GM12878 (cell line): Measurements from ENCODE around the gene DHPS. TPM values are rescaled to one million over a fixed set of nuclear protein-coding genes. Genes with fewer than 3 reads are reported as not detected.

ENCODE experiments used
- ATAC-seq: fragments of 200-7000 bp; cut with Tn5 transposase; 3 replicates; pipeline ENCODE4 v1.9.1; 2020; ENCODE audit warnings: mild to moderate bottlenecking, moderate library complexity
- BruUV-seq: library from RNA; stranded (reverse); fragments of 400-500 nt; replicated peaks from 2 replicates; lab custom pipeline; 2021; lab: Mats Ljungman, UMichigan
- CTCF ChIA-PET: fragments of 300-600 bp; sonication (Branson Sonifier 250); formaldehyde crosslinking; extraction: SDS; loops from one replicate; lab custom pipeline; 2021; ENCODE audit warnings: inconsistent platforms; lab: Yijun Ruan, JAX
- POLR2A ChIA-PET: fragments of 350-600 bp; formaldehyde crosslinking; extraction: SDS; loops from one replicate; lab custom pipeline; 2021; ENCODE audit warnings: inconsistent platforms; lab: Charles Lee
- RAD21 ChIA-PET: fragments of 300-600 bp; sonication (Branson Sonifier 250); formaldehyde crosslinking; loops from one replicate; lab custom pipeline; 2023; ENCODE audit warnings: antibody characterized with exemption; ENCODE audit not compliant: unreplicated experiment; lab: Charles Lee
- SMC1A ChIA-PET: fragments of 300-600 bp; sonication (Branson Sonifier 250); formaldehyde crosslinking; loops from one replicate; lab custom pipeline; 2023; ENCODE audit not compliant: unreplicated experiment, uncharacterized antibody; lab: Charles Lee
- DNase-seq: peaks from one replicate; pipeline ENCODE4 v3.0.0-alpha.2; 2011; ENCODE audit warnings: low read depth, low spot score
- FAIRE-seq: peaks from 3 replicates; lab custom pipeline; 2011; peaks lifted over from hg19 to GRCh38; lab: Jason Lieb, UNC
- H2AFZ ChIP-seq: 2 replicates; pipeline ENCODE4 v1.6.0; 2011; ENCODE audit warnings: low read depth, low read length, control low read depth; ENCODE audit not compliant: control insufficient read depth
- H3K27ac ChIP-seq: 2 replicates; pipeline ENCODE4 v1.5.1; 2011; ENCODE audit warnings: control low read depth; ENCODE audit not compliant: control insufficient read depth, insufficient read depth
- H3K27me3 ChIP-seq, 2 experiments: replicated peaks in 1 of 2; 2 replicates each; pipeline versions ENCODE4 v1.6.0 to v1.6.1; 2011; ENCODE audit warnings: low read length in 1 of 2; ENCODE audit not compliant: control insufficient read depth in 2 of 2, insufficient read depth in 2 of 2
- H3K36me3 ChIP-seq, 2 experiments: 2 replicates each; pipeline ENCODE4 v1.5.1; 2011; ENCODE audit warnings: low read length in 1 of 2; ENCODE audit not compliant: control insufficient read depth in 2 of 2, insufficient read depth in 2 of 2
- H3K4me1 ChIP-seq: 2 replicates; pipeline ENCODE4 v1.6.1; 2011; ENCODE audit warnings: mild to moderate bottlenecking, low read length, moderate library complexity, mixed read lengths; ENCODE audit not compliant: control insufficient read depth, insufficient read depth
- H3K4me2 ChIP-seq: 2 replicates; pipeline ENCODE4 v1.6.0; 2011; ENCODE audit warnings: control low read depth; ENCODE audit not compliant: control insufficient read depth, insufficient read depth
- H3K4me3 ChIP-seq: fragments of 200-600 bp; sonication (generic); 2 replicates; pipeline ENCODE4 v1.5.1; 2016
- H3K79me2 ChIP-seq: 2 replicates; pipeline ENCODE4 v1.6.0; 2011; ENCODE audit warnings: low read length; ENCODE audit not compliant: control insufficient read depth, insufficient read depth
- H3K9ac ChIP-seq: 2 replicates; pipeline ENCODE4 v1.8.0; 2011; ENCODE audit warnings: low read length, control low read depth, mixed read lengths; ENCODE audit not compliant: control insufficient read depth, insufficient read depth
- H3K9me3 ChIP-seq: replicated peaks from 3 replicates; pipeline ENCODE4 v1.5.1; 2011; ENCODE audit warnings: mild to moderate bottlenecking, low read length; ENCODE audit not compliant: control insufficient read depth, insufficient read depth
- H4K20me1 ChIP-seq: 2 replicates; pipeline ENCODE4 v1.6.0; 2011; ENCODE audit not compliant: control insufficient read depth, insufficient read depth
- BHLHE40 ChIP-seq, 2 experiments: fragments of 450-650 bp in 1 of 2; IDR thresholded peaks; 2 replicates each; pipeline ENCODE4 v1.6.1; 2011 to 2017; ENCODE audit warnings: low read depth in 2 of 2, borderline replicate concordance in 1 of 2, improper control_type of control experiment in 1 of 2, low read length in 1 of 2, mild to moderate bottlenecking in 1 of 2
- CHD2 ChIP-seq: IDR thresholded peaks from 2 replicates; pipeline ENCODE4 v1.6.1; 2011; ENCODE audit warnings: low read depth, low read length, improper control_type of control experiment, borderline replicate concordance
- CREB1 ChIP-seq: IDR thresholded peaks from 2 replicates; pipeline ENCODE4 v1.6.1; 2012; ENCODE audit warnings: low read depth, mild to moderate bottlenecking, inconsistent platforms
- DPF2 ChIP-seq: fragments of 450-650 bp; IDR thresholded peaks from 2 replicates; pipeline ENCODE4 v1.6.1; 2017; ENCODE audit warnings: mild to moderate bottlenecking
- EED ChIP-seq: sonication (generic); IDR thresholded peaks from 2 replicates; pipeline ENCODE4 v1.6.1; 2016; ENCODE audit warnings: antibody characterized with exemption, low read depth
- LARP7 ChIP-seq: fragments of 450-650 bp; IDR thresholded peaks from 2 replicates; pipeline ENCODE4 v1.6.1; 2017; ENCODE audit warnings: mild to moderate bottlenecking
- MEF2B ChIP-seq: fragments of 450-650 bp; IDR thresholded peaks from 2 replicates; pipeline ENCODE4 v1.6.1; 2018; ENCODE audit warnings: mild to moderate bottlenecking, moderate library complexity; ENCODE audit not compliant: partially characterized antibody, poor library complexity, severe bottlenecking
- MTA3 ChIP-seq: IDR thresholded peaks from 2 replicates; pipeline ENCODE4 v1.6.1; 2012; ENCODE audit warnings: low read length, inconsistent platforms, borderline replicate concordance
- MYC ChIP-seq: IDR thresholded peaks from 2 replicates; pipeline ENCODE4 v1.6.1; 2011; ENCODE audit warnings: mild to moderate bottlenecking, low read length, moderate library complexity, inconsistent platforms; ENCODE audit not compliant: insufficient read depth, insufficient replicate concordance, insufficient read length, severe bottlenecking
- NBN ChIP-seq: fragments of 450-650 bp; IDR thresholded peaks from 2 replicates; pipeline ENCODE4 v1.6.1; 2016
- NFIC ChIP-seq: IDR thresholded peaks from 2 replicates; pipeline ENCODE4 v1.6.1; 2012; ENCODE audit warnings: low read depth, mild to moderate bottlenecking, inconsistent platforms, low read length, moderate library complexity
- PAX8 ChIP-seq: fragments of 450-650 bp; IDR thresholded peaks from 2 replicates; pipeline ENCODE4 v1.6.1; 2017; ENCODE audit warnings: mild to moderate bottlenecking, moderate library complexity
- RBBP5 ChIP-seq: fragments of 200-600 bp; sonication (generic); conservative IDR thresholded peaks from 2 replicates; pipeline ENCODE4 v1.6.1; 2016
- SIN3A ChIP-seq: IDR thresholded peaks from 2 replicates; pipeline ENCODE4 v1.6.1; 2012; ENCODE audit warnings: low read depth, low read length, improper control_type of control experiment
- SMAD5 ChIP-seq: IDR thresholded peaks from 2 replicates; pipeline ENCODE4 v1.6.1; 2016; ENCODE audit warnings: antibody characterized with exemption, low read depth
- SMC3 ChIP-seq: IDR thresholded peaks from 2 replicates; pipeline ENCODE4 v1.6.1; 2011; ENCODE audit warnings: low read length, improper control_type of control experiment, borderline replicate concordance
- SP1 ChIP-seq: IDR thresholded peaks from one replicate; pipeline ENCODE4 v1.6.1; 2011; ENCODE audit warnings: low read depth, low read length
- SREBF2 ChIP-seq: IDR thresholded peaks from 2 replicates; pipeline ENCODE4 v1.6.1; 2012; ENCODE audit warnings: mild to moderate bottlenecking, low read length
- TCF3 ChIP-seq: IDR thresholded peaks from 2 replicates; pipeline ENCODE4 v1.6.1; 2012; ENCODE audit warnings: low read depth, mild to moderate bottlenecking, low read length, borderline replicate concordance; ENCODE audit not compliant: insufficient read depth
- WGBS: methylation state at CpG from one replicate; pipeline ENCODE4 v1.1.6; 2016; ENCODE audit warnings: low lambda C conversion rate; ENCODE audit not compliant: insufficient replicate concordance, insufficient coverage; ENCODE audit errors: missing lambda C conversion rate; 5-methylcytosine and 5-hydroxymethylcytosine counted together
- in situ Hi-C: fragments of 300-500 bp; cut with MboI; formaldehyde crosslinking; loops from 9 replicates; pipeline ENCODE4 v1.14.3; 2018; ENCODE audit warnings: mixed read lengths
- intact Hi-C: fragments of 100-400 bp; cut with micrococcal nuclease; formaldehyde crosslinking; loops from one replicate; pipeline ENCODE4 v1.14.2; 2022; ENCODE audit not compliant: unreplicated experiment
- polyA plus RNA-seq, 11 experiments: library from polyadenylated mRNA; depleted of rRNA in 4 of 11; unstranded in 6 of 11; stranded (reverse) in 5 of 11; fragments of >200 nt; fragmentation: Nextera tagmentation in 4 of 11; fragmentation: Illumina TruSeq in 1 of 11; extraction: Ambion mirVana in 4 of 11; extraction: Trizol in 1 of 11; gene quantifications; 1 replicate in 1 of 11; 2 replicates in 10 of 11; pipeline versions ENCODE4 v1.2.1 to v1.2.3, GENCODE V29; 2011 to 2016; ENCODE audit warnings: inconsistent platforms in 2 of 11, missing spikeins in 2 of 11, low read depth in 1 of 11
- total RNA-seq, 4 experiments: library from RNA; depleted of rRNA in 3 of 4; stranded (reverse); fragments of >200 nt in 3 of 4; fragmentation: Illumina TruSeq in 1 of 4; extraction: Trizol in 1 of 4; gene quantifications; 2 replicates each; pipeline versions ENCODE4 v1.2.1 to v1.2.3, GENCODE V29; 2013 to 2021
- TF ChIP-seq, protein P1 (sequence below): fragments of 450-650 bp; IDR thresholded peaks from 2 replicates; pipeline ENCODE4 v1.6.1; 2017; ENCODE audit warnings: mild to moderate bottlenecking, low read depth, inconsistent platforms; ENCODE audit not compliant: poor library complexity, severe bottlenecking
- TF ChIP-seq, protein P2 (sequence below): fragments of 450-650 bp; IDR thresholded peaks from 2 replicates; pipeline ENCODE4 v1.6.1; 2017; ENCODE audit warnings: antibody characterized with exemption, mild to moderate bottlenecking, moderate library complexity

The DHPS gene
- total and polyA plus RNA-seq, 10 of the 15 experiments (the other 5 are each of a cell fraction or from before 2014, with no cell fraction given) = 36.4 to 104 (median 83.4) TPM

DNA sequence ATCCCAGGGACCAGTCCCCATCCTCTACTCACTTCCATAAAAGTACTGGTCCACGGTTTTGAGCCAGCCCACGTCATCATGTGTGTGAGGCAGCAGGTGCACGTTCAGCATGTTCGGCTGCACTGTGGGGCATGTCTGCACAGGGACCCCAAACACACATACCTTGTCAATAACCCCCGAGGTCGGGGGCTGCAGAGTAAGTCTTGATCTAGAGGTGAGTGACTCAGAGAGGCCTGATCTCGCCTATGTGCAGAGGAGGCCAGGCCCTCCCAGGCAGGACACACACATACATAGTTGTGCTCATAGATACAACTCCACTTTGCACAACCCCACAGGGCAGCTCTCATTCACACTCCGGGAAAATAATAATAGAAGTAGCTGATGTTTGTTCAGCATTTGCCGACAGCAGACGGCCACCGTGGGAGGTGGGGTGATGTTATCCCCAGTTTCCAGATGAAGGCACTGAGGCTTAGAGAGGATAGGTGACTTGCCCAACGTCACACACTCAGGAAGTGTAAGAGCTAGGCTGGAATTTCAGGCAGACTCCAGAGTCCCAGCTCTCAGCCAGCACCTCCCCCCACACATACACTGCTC lies 15.9 kb downstream of the DHPS start:
- Histone ChIP-seq H3K4me3 (peak overlapping the region; percentile 91), H2AFZ (peak overlapping the region; percentile 56), H3K4me1 (peaks cover 29% of the 10 kb centered on the region), H3K9me3 (no peaks in the 10 kb centered on the region), H3K27me3 (no peaks in the 10 kb centered on the region), H3K79me2 (peaks cover 51% of the 10 kb centered on the region), H3K4me2 (peak overlapping the region; percentile 99), H3K36me3 (peaks cover 18 to 23% of the 10 kb centered on the region in 2 experiments), H4K20me1 (no peaks in the 10 kb centered on the region), H3K27ac (peak overlapping the region; percentile 92), H3K9ac (peak overlapping the region; percentile 81)
- ATAC-seq (peak; percentile 14), DNase-seq (no peak), FAIRE-seq (no peak)
- ChIA-PET RAD21 (interaction anchor here (0.8 to 1.8 kb wide), 7 partner anchors 52 to 742 kb away, joined by 3 to 9 read pairs (median 4); partner anchors contain the start of genes GET3, ZNF490 and ZNF791), CTCF (interaction anchor here (0.6 to 1.9 kb wide), 8 partner anchors 12 to 1007 kb away, joined by 3 to 13 read pairs (median 4); no protein-coding TSS in a partner anchor), SMC1A (interaction anchor here (1.1 to 2.4 kb wide), 4 partner anchors 11 to 102 kb away, joined by 3 to 10 read pairs (median 7); partner anchors contain the start of genes ZNF490 and ZNF791), POLR2A (interaction anchor here (0.5 to 2.3 kb wide), 10 partner anchors 9 to 134 kb away, joined by 3 to 15 read pairs (median 4); partner anchors contain the start of genes DHPS, TNPO2, ZNF490 and ZNF791)
- in situ Hi-C loops = no loop called here
- TSS peak; percentile 68 for BruUV-seq
- 1% methylated on average over 12 of the region's 12 CpGs for whole genome bisulfite sequencing
- intact Hi-C loops = loop anchor here (2.0 kb wide), 1 partner anchor 53 kb away; no protein-coding TSS in a partner anchor
- TF ChIP-seq SREBF2 (no peak), MTA3 (no peak), EED (no peak), BHLHE40 (IDR thresholded peaks at IDR 0.05; ENCODE audit: borderline replicate concordance in 1 of 2, low read depth in 2 of 2, low read length in 1 of 2) (peak in 1 of 2 experiments; percentile 3; a peak in 1 of 4 replicates), SIN3A (no peak; the same call in 1 of the 2 replicates), SMAD5 (no peak), TCF3 (0 out of 2 replicates have a peak, but pooled peaks have one; percentile 62), PAX8 (no peak), MYC (no peak), SMC3 (no peak), RBBP5 (no peak), DPF2 (no peak), LARP7 (no peak), MEF2B (no peak), NBN (no peak), CREB1 (peak; percentile 52; the same call in 1 of the 2 replicates), NFIC (no peak), SP1 (peak; percentile 2), CHD2 (no peak)
- TF ChIP-seq, protein P1, sequence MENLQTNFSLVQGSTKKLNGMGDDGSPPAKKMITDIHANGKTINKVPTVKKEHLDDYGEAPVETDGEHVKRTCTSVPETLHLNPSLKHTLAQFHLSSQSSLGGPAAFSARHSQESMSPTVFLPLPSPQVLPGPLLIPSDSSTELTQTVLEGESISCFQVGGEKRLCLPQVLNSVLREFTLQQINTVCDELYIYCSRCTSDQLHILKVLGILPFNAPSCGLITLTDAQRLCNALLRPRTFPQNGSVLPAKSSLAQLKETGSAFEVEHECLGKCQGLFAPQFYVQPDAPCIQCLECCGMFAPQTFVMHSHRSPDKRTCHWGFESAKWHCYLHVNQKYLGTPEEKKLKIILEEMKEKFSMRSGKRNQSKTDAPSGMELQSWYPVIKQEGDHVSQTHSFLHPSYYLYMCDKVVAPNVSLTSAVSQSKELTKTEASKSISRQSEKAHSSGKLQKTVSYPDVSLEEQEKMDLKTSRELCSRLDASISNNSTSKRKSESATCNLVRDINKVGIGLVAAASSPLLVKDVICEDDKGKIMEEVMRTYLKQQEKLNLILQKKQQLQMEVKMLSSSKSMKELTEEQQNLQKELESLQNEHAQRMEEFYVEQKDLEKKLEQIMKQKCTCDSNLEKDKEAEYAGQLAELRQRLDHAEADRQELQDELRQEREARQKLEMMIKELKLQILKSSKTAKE = no peak
- TF ChIP-seq, protein P2, sequence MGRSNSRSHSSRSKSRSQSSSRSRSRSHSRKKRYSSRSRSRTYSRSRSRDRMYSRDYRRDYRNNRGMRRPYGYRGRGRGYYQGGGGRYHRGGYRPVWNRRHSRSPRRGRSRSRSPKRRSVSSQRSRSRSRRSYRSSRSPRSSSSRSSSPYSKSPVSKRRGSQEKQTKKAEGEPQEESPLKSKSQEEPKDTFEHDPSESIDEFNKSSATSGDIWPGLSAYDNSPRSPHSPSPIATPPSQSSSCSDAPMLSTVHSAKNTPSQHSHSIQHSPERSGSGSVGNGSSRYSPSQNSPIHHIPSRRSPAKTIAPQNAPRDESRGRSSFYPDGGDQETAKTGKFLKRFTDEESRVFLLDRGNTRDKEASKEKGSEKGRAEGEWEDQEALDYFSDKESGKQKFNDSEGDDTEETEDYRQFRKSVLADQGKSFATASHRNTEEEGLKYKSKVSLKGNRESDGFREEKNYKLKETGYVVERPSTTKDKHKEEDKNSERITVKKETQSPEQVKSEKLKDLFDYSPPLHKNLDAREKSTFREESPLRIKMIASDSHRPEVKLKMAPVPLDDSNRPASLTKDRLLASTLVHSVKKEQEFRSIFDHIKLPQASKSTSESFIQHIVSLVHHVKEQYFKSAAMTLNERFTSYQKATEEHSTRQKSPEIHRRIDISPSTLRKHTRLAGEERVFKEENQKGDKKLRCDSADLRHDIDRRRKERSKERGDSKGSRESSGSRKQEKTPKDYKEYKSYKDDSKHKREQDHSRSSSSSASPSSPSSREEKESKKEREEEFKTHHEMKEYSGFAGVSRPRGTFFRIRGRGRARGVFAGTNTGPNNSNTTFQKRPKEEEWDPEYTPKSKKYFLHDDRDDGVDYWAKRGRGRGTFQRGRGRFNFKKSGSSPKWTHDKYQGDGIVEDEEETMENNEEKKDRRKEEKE = no peak
